NCI-H748 (cell line): ENCODE measurements around the gene CEMIP.

Experiments used
- DNase-seq: peaks from one replicate; lab custom pipeline; 2025; ENCODE audit not compliant: unreplicated experiment; lab: John Stamatoyannopoulos, UW

CEMIP gene

GRCh38 chr15:80778964-80779657 lies at the start of gene CEMIP:
TSS of gene CEMIP (plus strand) at chr15:80779370. CDS start at chr15:80873880, 94,510 bp downstream.
- peak; percentile 88 for DNase-seq

DNA sequence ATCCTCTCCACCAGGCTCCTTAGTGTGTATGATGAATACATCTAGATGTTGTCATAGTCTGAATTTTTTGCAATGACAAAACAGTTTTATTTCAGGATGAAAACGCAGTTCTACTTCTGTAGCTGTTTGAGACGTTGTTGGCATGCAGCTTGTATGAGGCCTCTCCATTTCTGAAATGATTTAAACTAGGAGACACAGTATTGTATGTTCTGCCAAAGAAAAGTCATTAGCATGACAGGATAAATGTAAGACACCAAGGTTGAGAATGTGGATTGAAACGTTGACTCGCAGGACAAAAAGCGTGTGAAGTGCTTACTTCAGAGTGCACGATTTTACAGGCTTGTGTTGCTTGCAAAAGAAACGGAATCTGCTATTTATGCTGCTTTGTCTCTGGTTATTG lies 48.8 kb upstream of the CEMIP start:
- DNase-seq, result no peak

GRCh38 chr15:80730926-80731325 lies 48.2 kb upstream of the CEMIP start:
- DNase-seq, result no peak

- no peak for DNase-seq
Measured at GRCh38 chr15:80732167-80732566, 47.0 kb upstream of the CEMIP start.

DNA sequence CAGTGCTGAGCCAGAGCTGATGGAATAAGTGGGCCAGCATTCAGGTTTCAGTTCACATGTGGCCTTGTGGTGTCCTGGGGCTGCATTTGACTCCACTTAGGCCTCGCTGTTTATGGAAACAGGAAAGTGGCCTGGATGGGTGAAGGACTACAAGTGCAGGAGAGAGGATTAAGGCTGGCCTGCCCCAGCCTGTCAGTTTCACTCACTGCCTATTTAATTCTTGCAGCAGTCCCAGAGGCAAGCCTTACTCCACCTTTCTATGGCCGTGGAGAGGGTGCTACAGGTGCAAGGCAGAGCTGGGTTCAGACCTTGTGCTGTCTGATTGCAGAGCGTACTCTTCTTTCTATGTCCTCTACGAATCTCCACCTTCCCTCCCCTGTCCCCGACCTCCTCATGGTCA lies 46.4 kb upstream of the CEMIP start:
- no peak for DNase-seq

DNA sequence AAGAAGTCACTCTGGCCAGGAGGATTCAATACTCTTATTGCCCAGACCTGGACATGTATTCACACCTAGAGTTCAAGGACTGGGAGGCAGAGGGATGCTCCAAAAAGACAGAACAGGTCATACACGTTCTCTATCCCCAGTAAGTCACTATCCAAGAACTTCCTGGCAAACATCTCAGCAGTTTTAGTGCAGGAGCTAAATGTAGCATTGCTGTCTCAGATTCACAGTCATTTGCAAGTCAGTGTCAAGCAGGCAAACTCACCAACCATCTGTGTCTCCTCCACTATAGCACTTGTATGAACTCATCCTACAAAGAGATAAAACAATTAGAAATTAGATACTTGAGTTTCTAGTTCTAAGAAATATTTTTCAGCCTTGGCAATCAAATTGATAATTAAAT lies 45.7 kb upstream of the CEMIP start:
- DNase-seq, result no peak

GRCh38 chr15:80735344-80735743 lies 43.8 kb upstream of the CEMIP start:
- DNase-seq, result no peak

DNA sequence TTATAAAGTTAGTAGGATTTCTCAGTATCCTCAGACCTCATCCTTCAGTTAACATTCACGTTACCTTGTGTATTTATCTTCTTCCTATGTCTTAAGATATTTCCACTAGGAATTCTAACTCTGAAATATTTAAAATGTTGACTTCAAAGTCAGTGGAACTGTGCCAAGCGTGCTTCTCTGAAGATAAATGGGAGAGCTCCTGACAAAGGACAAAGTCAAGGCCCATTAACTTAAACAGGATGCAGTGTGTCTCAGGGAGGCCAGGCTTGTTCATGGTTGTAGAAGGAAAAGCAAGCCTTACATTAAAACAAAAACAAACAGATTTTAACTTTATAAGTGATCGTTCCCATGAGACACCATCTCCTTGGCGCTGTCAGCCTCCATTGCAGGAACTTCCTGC lies 42.6 kb upstream of the CEMIP start:
- DNase-seq, result no peak

DNA sequence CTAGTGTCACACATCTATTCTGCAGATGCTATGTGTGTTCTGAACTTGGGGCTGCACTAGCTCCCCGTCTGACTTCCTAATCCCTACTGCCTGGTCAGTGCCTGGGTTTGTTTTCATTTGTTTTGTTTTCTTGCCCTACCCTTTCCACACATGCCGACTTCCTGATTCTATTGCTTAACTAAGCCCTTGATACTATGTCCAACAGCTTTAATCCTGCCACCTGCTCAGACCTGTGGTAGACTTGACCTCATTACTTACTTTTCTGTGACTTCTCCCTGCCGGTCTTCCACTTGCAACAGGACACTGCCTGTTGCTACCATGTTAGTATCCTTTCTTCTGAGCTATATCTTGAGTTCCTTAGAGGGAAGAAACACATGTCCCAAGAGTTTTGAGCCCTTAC lies 39.3 kb upstream of the CEMIP start:
- DNase-seq, result no peak

DNA sequence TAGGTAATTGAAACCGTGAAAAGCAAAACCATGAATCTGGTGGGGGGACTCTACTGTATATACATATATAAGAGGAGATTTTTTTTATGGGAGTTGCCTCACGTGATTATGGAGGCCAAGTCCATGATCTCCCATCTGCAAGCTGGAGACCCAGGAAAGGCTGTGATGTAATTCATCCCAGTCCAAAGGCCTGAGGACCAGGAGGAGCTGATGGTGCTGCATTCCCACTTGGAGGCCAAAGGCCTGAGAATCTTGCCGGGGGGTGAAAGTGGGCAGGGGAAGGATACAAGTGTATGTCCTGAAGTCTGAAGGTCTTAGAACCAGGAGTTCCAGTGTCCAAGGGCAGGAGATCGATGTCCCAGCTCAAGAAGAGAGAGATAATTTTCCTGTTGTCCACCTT lies 37.1 kb upstream of the CEMIP start:
- DNase-seq, result no peak

DNA sequence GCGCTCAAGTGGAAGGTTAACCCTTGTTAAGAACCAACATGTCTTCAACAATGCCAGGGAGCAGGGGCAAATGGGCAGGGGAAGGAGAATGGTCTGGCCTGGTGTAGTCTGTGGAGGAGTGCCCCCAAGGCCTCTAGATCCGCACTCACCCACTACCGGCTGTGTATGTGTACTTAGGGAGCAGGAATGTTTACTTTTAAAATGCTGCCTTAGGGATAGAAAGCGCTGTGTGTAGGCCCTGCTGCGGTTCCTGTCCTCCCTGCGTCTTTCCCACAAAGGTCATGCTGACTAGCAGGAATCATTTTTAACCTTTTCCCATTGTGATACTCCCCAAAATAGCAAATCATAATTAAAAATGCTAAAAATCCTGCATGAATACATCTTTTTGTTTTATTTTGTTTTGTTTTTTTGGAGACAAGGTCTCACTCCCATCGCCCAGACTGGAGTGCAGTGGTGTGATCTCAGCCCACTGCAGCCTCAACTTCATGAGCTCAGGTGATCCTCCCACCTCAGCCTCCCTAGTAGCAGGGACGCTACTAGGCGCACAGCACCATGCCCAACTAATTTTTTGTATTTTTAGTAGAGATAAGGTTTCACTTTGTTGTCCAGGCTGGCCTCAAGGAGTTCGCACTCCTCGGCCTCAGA lies 35.9 kb upstream of the CEMIP start:
- peak; percentile 55 for DNase-seq

- DNase-seq, result no peak
Measured at GRCh38 chr15:80744415-80744814, 34.8 kb upstream of the CEMIP start.

GRCh38 chr15:80744826-80745225 lies 34.3 kb upstream of the CEMIP start:
- no peak for DNase-seq

DNA sequence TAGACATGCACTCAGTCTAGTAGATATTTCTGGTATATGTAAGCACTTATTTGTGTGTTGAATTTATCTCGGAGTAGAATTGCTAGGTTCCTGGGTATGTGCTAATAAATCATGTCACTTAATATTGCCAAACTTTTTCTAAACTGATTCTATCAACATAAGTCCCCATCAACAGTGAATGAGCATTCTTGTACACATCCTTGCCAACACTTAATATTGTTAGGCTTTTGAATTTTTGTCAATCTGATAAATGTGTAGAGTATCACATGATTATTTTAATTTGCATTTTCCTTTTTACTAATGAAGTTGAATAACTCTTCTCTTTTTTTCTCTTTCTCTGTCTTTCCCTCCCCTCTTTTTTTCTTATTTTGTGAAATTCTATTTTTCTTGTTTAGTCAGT lies 33.3 kb upstream of the CEMIP start:
- no peak for DNase-seq

DNA sequence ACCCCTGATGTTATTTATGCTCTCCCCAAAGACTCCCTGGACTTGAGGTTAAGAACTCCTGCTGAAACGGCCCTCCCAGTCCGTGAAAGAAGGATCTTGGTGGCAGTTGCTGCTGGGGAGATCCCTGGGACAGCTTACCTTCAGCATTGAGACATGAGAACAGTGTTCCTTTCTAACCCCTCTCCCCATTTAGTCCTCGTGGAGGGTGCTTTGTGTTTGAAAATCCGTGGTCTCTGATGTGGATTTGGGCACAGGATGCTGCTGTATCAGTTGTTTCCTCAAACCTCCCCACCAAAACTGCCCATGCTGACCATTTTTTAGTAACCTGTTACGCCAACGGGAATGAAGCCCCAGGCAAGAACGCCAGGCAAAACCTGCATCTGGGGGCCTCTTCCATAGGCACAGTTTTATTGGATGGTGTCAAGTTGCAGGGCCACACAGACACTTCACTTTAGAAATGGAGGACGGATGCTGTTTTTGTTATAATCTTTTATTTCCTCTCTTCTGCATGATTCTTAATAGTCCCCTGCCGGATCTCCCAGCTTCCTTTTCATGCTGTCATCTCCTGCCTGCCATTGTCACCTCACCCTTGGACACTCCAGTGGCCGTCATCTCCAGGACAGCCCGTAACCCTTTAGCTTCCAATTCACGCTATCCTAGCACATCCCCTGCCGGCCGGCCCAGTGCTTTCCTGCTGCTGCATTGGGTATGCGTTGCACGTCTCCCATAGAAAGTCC lies 31.7 kb upstream of the CEMIP start:
- DNase-seq, result peak; percentile 51

DNA sequence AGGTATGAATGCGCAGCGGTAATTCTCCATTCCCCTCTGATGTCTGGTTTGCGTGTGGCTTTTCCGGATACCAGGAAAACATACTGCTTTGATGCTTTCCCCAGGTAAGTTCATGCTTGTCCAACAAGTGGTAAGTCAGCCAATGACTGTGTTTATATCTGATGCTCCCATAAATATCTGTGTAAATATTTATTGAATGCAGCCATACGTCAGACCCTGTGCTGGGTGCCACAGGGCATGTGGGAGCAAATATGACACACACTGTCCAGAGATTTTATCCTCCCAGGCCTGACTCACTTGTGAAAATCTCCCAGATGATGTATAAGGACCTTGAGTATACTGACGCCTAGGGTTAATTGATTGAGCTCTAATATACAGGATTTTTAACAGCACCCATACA lies 29.6 kb upstream of the CEMIP start:
- DNase-seq, result no peak

DNA sequence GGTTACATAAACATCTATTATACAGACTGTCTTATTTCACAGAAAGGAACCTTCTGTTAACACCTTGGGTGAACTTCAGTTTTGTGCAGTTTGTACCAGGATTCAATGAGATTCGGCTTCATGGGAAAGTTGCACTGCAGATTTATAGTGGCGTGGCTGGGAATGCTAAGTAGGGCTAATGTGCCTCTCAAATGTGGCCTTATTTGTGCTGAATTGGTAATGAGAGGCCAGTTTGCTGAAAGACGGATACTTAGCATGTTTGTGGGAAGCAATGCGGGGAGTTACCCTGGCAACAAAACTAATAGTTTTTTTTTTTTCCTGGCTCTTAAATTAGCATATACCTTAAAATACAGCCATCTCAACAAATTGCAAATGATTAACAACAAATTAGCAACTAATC lies 28.6 kb upstream of the CEMIP start:
- no peak for DNase-seq

GRCh38 chr15:80752204-80752603 lies 27.0 kb upstream of the CEMIP start:
- DNase-seq, result peak; percentile 32

DNA sequence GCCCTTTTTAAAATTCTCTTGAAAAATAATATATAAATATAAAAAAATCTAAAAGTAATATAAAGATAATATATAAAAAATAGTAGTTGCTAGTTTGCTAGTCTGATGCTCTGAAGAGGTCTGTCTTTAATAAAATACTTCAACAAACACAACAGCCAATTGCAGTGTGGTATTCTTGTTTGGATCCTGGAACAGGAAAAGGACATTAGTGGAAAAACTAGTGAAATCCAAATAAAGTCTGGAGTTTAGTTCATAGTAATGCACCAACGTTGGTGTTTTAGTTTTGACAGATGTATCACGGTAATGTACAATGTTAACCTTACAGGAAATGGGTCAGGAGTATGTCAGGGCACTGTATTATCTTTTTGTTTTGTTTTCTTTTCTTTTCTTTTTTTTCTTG lies 26.0 kb upstream of the CEMIP start:
- DNase-seq, result no peak

- no peak for DNase-seq
Measured at GRCh38 chr15:80754014-80754413, 25.2 kb upstream of the CEMIP start.

DNA sequence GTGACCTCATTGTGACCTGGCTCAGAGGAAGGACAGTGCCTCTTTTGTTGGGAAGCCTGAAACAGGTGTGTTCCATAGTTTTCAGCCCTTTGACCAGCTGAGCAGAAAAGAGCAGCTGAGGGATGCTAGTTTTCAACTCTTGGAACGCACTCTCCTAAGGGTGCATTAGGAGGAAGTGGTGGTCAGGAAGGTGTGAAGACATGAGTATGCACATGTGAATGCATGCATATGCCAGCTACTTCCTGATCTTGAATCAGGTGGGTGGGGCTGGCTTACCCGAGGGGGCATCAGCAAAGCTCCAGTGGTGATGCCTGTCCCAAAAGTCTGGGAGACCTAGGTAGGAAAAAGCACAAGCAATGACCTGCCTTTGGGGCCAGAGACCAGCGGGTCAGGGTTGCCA lies 23.3 kb upstream of the CEMIP start:
- DNase-seq, result no peak

GRCh38 chr15:80758130-80758745 lies 20.9 kb upstream of the CEMIP start:
- no peak for DNase-seq
